GM12878 (cell line): ENCODE data around the gene CHST14.

Source experiments
- BHLHE40 ChIP-seq, 2 experiments: fragments of 450-650 bp in 1 of 2; IDR thresholded peaks; 2 replicates each; pipeline ENCODE4 v1.6.1; 2011 to 2017; ENCODE audit warnings: low read depth in 2 of 2, borderline replicate concordance in 1 of 2, improper control_type of control experiment in 1 of 2, low read length in 1 of 2, mild to moderate bottlenecking in 1 of 2
- CBX5 ChIP-seq: sonication (generic); IDR thresholded peaks from 2 replicates; pipeline ENCODE4 v1.6.1; 2016; ENCODE audit warnings: low read depth, moderate library complexity, mild to moderate bottlenecking, inconsistent platforms
- CHD1 ChIP-seq: IDR thresholded peaks from 2 replicates; pipeline ENCODE4 v1.6.1; 2012; ENCODE audit warnings: low read depth, low read length, improper control_type of control experiment
- CHD2 ChIP-seq: IDR thresholded peaks from 2 replicates; pipeline ENCODE4 v1.6.1; 2011; ENCODE audit warnings: low read depth, low read length, improper control_type of control experiment, borderline replicate concordance
- CREM ChIP-seq: IDR thresholded peaks from 2 replicates; pipeline ENCODE4 v1.6.1; 2014; ENCODE audit warnings: antibody characterized with exemption, low read depth
- CTCF ChIP-seq, 3 experiments: IDR thresholded peaks in 2 of 3; conservative IDR thresholded peaks in 1 of 3; 2 replicates each; pipeline ENCODE4 v1.5.1; 2011; ENCODE audit warnings: low read depth in 3 of 3, low read length in 3 of 3, mild to moderate bottlenecking in 3 of 3, control low read depth in 2 of 3, moderate library complexity in 2 of 3, inconsistent platforms in 1 of 3, mixed read lengths in 1 of 3; ENCODE audit not compliant: control insufficient read depth in 2 of 3, insufficient read depth in 1 of 3; ENCODE audit errors: extremely low read depth in 1 of 3
- EP300 ChIP-seq, 2 experiments: fragments of 150-350 bp in 1 of 2; IDR thresholded peaks; 2 replicates each; pipeline ENCODE4 v1.6.1; 2011 to 2012; ENCODE audit warnings: low read depth in 2 of 2, low read length in 2 of 2, borderline replicate concordance in 1 of 2, improper control_type of control experiment in 1 of 2, inconsistent platforms in 1 of 2; ENCODE audit not compliant: control insufficient read depth in 1 of 2
- NR2C2 ChIP-seq: IDR thresholded peaks from 2 replicates; pipeline ENCODE4 v1.6.1; 2011; ENCODE audit warnings: borderline replicate concordance, low read depth; ENCODE audit not compliant: control insufficient read depth, insufficient read length
- POLR2A ChIP-seq: IDR thresholded peaks from 2 replicates; pipeline ENCODE4 v1.6.1; 2011; ENCODE audit warnings: low read depth, mild to moderate bottlenecking, low read length
- TBL1XR1 ChIP-seq: IDR thresholded peaks from 2 replicates; pipeline ENCODE4 v1.6.1; 2012; ENCODE audit warnings: low read depth, low read length, improper control_type of control experiment
- YY1 ChIP-seq: IDR thresholded peaks from 2 replicates; pipeline ENCODE4 v1.6.1; 2011; ENCODE audit warnings: low read depth, mild to moderate bottlenecking, low read length

DNA sequence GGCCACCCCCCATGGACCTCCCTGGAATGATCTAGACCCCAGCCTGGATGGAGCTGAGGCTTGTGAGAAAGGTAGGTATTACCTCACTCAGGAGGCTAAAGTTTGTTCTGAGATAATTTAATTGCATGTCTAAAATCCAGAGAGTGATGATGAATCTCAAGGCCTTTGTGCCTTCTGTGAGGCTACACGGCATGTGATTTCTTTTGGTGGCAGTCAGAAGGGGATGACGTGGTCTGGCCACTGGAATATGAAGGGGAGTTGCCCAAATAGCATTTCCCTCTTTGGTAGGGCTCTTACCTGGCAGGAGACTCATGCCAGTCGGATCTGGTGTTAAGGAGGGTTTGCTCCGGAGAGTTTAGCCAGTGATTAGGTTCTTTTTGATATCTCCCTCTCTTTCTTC lies 27.5 kb upstream of the CHST14 start:
- TF ChIP-seq YY1 = no peak
- no peak for TF ChIP-seq CTCF (IDR thresholded peaks at IDR 0.05 in 2 of 3, conservative IDR thresholded peaks at IDR 0.05 in 1 of 3; ENCODE audit: control insufficient read depth in 2 of 3, extremely low read depth in 1 of 3, insufficient read depth in 1 of 3, low read depth in 3 of 3, low read length in 3 of 3)
- no peak for TF ChIP-seq BHLHE40 (IDR thresholded peaks at IDR 0.05; ENCODE audit: borderline replicate concordance in 1 of 2, low read depth in 2 of 2, low read length in 1 of 2)
- no peak for TF ChIP-seq CBX5
- no peak for TF ChIP-seq TBL1XR1
- TF ChIP-seq POLR2A = no peak
- TF ChIP-seq EP300 (IDR thresholded peaks at IDR 0.05; ENCODE audit: borderline replicate concordance in 1 of 2, control insufficient read depth in 1 of 2, low read depth in 2 of 2, low read length in 2 of 2) = no peak
- TF ChIP-seq CHD1 = no peak
- no peak for TF ChIP-seq NR2C2
- TF ChIP-seq CREM = no peak
- no peak for TF ChIP-seq CHD2
